HepG2 (cell line): Measurements from ENCODE around the gene THBS4. TPM values are rescaled to one million over a fixed set of nuclear protein-coding genes. Genes with fewer than 3 reads are reported as not detected.

Source experiments
- ATAC-seq: fragments of 200-7000 bp; cut with Tn5 transposase; 3 replicates; pipeline ENCODE4 v1.9.1; 2020; ENCODE audit warnings: mild to moderate bottlenecking, moderate library complexity
- BruUV-seq: library from RNA; stranded (reverse); fragments of 400-500 nt; replicated peaks from 2 replicates; lab custom pipeline; 2021; lab: Mats Ljungman, UMichigan
- CTCF ChIA-PET: fragments of 300-600 bp; formaldehyde crosslinking; extraction: SDS; loops from one replicate; lab custom pipeline; 2021; ENCODE audit warnings: low total read pairs, inconsistent platforms, low intra/inter-chr PET ratio; lab: Yijun Ruan, JAX
- POLR2A ChIA-PET: fragments of 350-600 bp; sonication (Branson Sonifier 250); formaldehyde crosslinking; loops from one replicate; lab custom pipeline; 2020; ENCODE audit warnings: antibody characterized with exemption, inconsistent platforms; lab: Yijun Ruan, JAX
- DNase-seq: peaks from one replicate; pipeline ENCODE4 v3.0.0-alpha.2; 2015; ENCODE audit warnings: low spot score
- FAIRE-seq: peaks from 3 replicates; lab custom pipeline; 2011; peaks lifted over from hg19 to GRCh38; lab: Jason Lieb, UNC
- H2AFZ ChIP-seq: one replicate; pipeline ENCODE4 v1.6.1; 2011; ENCODE audit warnings: low read length, inconsistent platforms
- H3K27ac ChIP-seq: fragments of 300-600 bp; 3 replicates; pipeline ENCODE4 v1.8.0; 2011; ENCODE audit warnings: mixed run types, mild to moderate bottlenecking, mixed read lengths, low read length, inconsistent platforms; ENCODE audit not compliant: insufficient read depth; ENCODE audit errors: extremely low read length
- H3K27me3 ChIP-seq, 2 experiments: fragments of 200-600 bp in 1 of 2; 2 replicates in 1 of 2; 3 replicates in 1 of 2; pipeline versions ENCODE4 v1.6.0 to v1.8.0; 2011; ENCODE audit warnings: low read length in 2 of 2, mild to moderate bottlenecking in 2 of 2, moderate library complexity in 2 of 2, inconsistent platforms in 1 of 2; ENCODE audit not compliant: insufficient read depth in 2 of 2, control insufficient read depth in 1 of 2
- H3K36me3 ChIP-seq, 2 experiments: fragments of 200-600 bp in 1 of 2; replicated peaks in 1 of 2; 2 replicates in 1 of 2; 3 replicates in 1 of 2; pipeline versions ENCODE4 v1.5.1 to v1.8.0; 2011; ENCODE audit warnings: low read length in 2 of 2, inconsistent platforms in 1 of 2; ENCODE audit not compliant: insufficient read depth in 2 of 2, control insufficient read depth in 1 of 2
- H3K4me1 ChIP-seq: 2 replicates; pipeline ENCODE4 v1.5.1; 2012; ENCODE audit warnings: low read length, inconsistent platforms; ENCODE audit not compliant: insufficient read depth
- H3K4me2 ChIP-seq: 2 replicates; pipeline ENCODE4 v1.6.0; 2011; ENCODE audit warnings: low read depth, low read length, inconsistent platforms
- H3K4me3 ChIP-seq, 3 experiments: fragments of 200-600 bp in 1 of 3; sonication (generic), shearing (Covaris generic) in 1 of 3; replicated peaks in 1 of 3; 2 replicates each; pipeline ENCODE4 v1.5.1; 2011 to 2016; ENCODE audit warnings: low read length in 3 of 3, inconsistent platforms in 2 of 3, low read depth in 2 of 3, mild to moderate bottlenecking in 2 of 3, control low read depth in 1 of 3, mixed read lengths in 1 of 3; ENCODE audit not compliant: insufficient read depth in 1 of 3
- H3K79me2 ChIP-seq: one replicate; pipeline ENCODE4 v1.6.1; 2011; ENCODE audit warnings: low read length, inconsistent platforms; ENCODE audit not compliant: insufficient read depth
- H3K9ac ChIP-seq: 2 replicates; pipeline ENCODE4 v1.6.0; 2011; ENCODE audit warnings: mild to moderate bottlenecking, low read depth, low read length, inconsistent platforms; ENCODE audit not compliant: insufficient read depth
- H3K9me3 ChIP-seq: 2 replicates; pipeline ENCODE4 v1.5.1; 2012; ENCODE audit warnings: mild to moderate bottlenecking, low read length
- H4K20me1 ChIP-seq: 2 replicates; pipeline ENCODE4 v1.6.0; 2011; ENCODE audit warnings: inconsistent platforms, mild to moderate bottlenecking, low read length, moderate library complexity; ENCODE audit not compliant: insufficient read depth
- HMG20B ChIP-seq: conservative IDR thresholded peaks from 2 replicates; pipeline ENCODE4 v1.6.1; 2016; ENCODE audit warnings: missing genetic modification reagents, missing compliant biosample characterization
- WGBS: methylation state at CpG from one replicate; pipeline ENCODE4 v1.1.6; 2017; ENCODE audit warnings: low lambda C conversion rate; 5-methylcytosine and 5-hydroxymethylcytosine counted together
- in situ Hi-C: cut with HindIII; loops from 2 replicates; pipeline ENCODE4 v1.10.0; 2017; ENCODE audit warnings: low pct_unique_long_range_greater_than_20kb; ENCODE audit not compliant: extremely low pct_ligation_motif_present
- intact Hi-C: fragments of 100-400 bp; cut with micrococcal nuclease; formaldehyde crosslinking; loops from one replicate; pipeline ENCODE4 v1.10.0; 2022; ENCODE audit not compliant: unreplicated experiment
- polyA plus RNA-seq, 8 experiments: library from polyadenylated mRNA; depleted of rRNA in 3 of 8; stranded (reverse) in 7 of 8; unstranded in 1 of 8; fragments of >200 nt; fragmentation: Illumina TruSeq in 4 of 8; extraction: Trizol in 4 of 8; gene quantifications; 2 replicates each; pipeline versions ENCODE4 v1.2.1 to v1.2.3, GENCODE V29; 2011 to 2016; ENCODE audit warnings: low read depth in 4 of 8, missing spikeins in 1 of 8, mixed read lengths in 1 of 8; ENCODE audit not compliant: insufficient read depth in 1 of 8
- total RNA-seq, 5 experiments: library from RNA; depleted of rRNA; stranded (reverse); fragments of >200 nt; fragmentation: Illumina TruSeq; extraction: Trizol; gene quantifications; 2 replicates each; pipeline ENCODE4 v1.2.3, GENCODE V29; 2016; ENCODE audit warnings: low read depth in 1 of 5
- TF ChIP-seq, protein P1 (sequence below): sonication (generic); formaldehyde crosslinking; IDR thresholded peaks from 2 replicates; pipeline ENCODE4 v1.4.0; 2020; ENCODE audit warnings: missing genetic modification reagents

Gene THBS4
- total and polyA plus RNA-seq, 2 of the 13 experiments (the other 11 are each of a cell fraction or from before 2014, with no cell fraction given) = 0.60 to 1.2 TPM

DNA sequence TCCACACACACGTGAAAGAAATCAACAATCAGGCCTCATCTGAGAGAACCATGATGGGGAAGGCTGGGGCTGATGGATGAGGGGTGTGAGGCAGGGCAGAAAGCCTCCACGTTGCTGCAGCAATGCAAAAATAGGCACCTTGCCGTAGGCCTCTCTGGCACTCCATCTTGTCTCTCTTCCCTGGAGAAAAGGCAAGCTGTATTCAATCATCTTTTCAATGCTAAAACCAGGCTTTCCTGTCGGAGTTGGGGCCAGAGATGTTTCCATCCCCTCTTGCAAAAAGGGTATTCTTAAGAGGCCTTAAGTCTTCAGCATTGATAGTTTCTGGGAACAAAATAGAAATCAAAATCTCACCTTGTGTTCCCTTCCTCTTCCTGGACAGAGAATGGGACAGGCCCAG, 80.9 kb downstream of the THBS4 start:
- intact Hi-C loops = no loop called here
- no peak for ATAC-seq

DNA sequence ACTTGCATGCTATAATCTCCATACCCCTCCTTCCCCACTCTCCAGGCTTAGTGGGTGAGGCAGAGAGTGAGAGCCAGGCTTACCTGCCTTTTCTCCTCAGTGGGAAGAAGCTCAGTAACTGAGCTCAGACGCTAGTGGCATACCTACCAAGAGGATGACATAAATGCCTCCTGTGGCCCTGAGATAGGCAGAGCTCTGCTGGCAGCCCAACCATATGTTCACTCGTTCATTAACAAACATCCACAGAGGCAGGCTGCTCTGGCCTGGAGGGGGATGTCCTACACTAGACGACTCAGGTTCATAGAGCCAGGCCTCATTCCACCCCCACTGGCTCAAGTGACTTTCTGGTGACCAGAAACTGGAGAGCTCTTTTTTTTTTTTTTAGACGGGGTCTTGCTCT, 81.3 kb downstream of the THBS4 start:
- Histone ChIP-seq H2AFZ (no peak overlapping the region), H3K4me2 (no peak overlapping the region), H3K9ac (no peak overlapping the region), H3K27ac (no peak overlapping the region), H3K9me3 (no peaks in the 10 kb centered on the region), H3K4me3 (no peak overlapping the region), H3K27me3 (no peaks in the 10 kb centered on the region), H3K36me3 (no peaks in the 10 kb centered on the region), H4K20me1 (no peaks in the 10 kb centered on the region), H3K79me2 (no peaks in the 10 kb centered on the region), H3K4me1 (peaks cover 9% of the 10 kb centered on the region)
- ATAC-seq (peak; percentile 67), FAIRE-seq (no peak), DNase-seq (peak; percentile 9)
- POLR2A ChIA-PET = interaction anchor here (0.9 kb wide), 1 partner anchor 10 kb away, joined by 3 read pairs; no protein-coding TSS in a partner anchor
- BruUV-seq = no TSS peak
- in situ Hi-C loops = no loop called here
- CTCF ChIA-PET = no interaction called here
- TF ChIP-seq, protein P1, sequence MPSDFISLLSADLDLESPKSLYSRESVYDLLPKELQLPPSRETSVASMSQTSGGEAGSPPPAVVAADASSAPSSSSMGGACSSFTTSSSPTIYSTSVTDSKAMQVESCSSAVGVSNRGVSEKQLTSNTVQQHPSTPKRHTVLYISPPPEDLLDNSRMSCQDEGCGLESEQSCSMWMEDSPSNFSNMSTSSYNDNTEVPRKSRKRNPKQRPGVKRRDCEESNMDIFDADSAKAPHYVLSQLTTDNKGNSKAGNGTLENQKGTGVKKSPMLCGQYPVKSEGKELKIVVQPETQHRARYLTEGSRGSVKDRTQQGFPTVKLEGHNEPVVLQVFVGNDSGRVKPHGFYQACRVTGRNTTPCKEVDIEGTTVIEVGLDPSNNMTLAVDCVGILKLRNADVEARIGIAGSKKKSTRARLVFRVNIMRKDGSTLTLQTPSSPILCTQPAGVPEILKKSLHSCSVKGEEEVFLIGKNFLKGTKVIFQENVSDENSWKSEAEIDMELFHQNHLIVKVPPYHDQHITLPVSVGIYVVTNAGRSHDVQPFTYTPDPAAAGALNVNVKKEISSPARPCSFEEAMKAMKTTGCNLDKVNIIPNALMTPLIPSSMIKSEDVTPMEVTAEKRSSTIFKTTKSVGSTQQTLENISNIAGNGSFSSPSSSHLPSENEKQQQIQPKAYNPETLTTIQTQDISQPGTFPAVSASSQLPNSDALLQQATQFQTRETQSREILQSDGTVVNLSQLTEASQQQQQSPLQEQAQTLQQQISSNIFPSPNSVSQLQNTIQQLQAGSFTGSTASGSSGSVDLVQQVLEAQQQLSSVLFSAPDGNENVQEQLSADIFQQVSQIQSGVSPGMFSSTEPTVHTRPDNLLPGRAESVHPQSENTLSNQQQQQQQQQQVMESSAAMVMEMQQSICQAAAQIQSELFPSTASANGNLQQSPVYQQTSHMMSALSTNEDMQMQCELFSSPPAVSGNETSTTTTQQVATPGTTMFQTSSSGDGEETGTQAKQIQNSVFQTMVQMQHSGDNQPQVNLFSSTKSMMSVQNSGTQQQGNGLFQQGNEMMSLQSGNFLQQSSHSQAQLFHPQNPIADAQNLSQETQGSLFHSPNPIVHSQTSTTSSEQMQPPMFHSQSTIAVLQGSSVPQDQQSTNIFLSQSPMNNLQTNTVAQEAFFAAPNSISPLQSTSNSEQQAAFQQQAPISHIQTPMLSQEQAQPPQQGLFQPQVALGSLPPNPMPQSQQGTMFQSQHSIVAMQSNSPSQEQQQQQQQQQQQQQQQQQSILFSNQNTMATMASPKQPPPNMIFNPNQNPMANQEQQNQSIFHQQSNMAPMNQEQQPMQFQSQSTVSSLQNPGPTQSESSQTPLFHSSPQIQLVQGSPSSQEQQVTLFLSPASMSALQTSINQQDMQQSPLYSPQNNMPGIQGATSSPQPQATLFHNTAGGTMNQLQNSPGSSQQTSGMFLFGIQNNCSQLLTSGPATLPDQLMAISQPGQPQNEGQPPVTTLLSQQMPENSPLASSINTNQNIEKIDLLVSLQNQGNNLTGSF = no peak
- 46% methylated on average over 4 of the region's 4 CpGs for WGBS
- intact Hi-C loops = no loop called here

More for the DNA sequence above, 80.9 kb downstream of the THBS4 start:
- H3K27me3 ChIP-seq = no peaks in the 10 kb centered on the region
- in situ Hi-C loops = no loop called here
- no peaks in the 10 kb centered on the region for H3K36me3 ChIP-seq
- ChIA-PET POLR2A (interaction anchor here (0.9 kb wide), 1 partner anchor 10 kb away, joined by 3 read pairs; no protein-coding TSS in a partner anchor), CTCF (no interaction called here)
- peaks cover 14% of the 10 kb centered on the region for H3K4me1 ChIP-seq
- H3K9ac ChIP-seq = no peak overlapping the region
- no peak overlapping the region for H3K27ac ChIP-seq
- no peak overlapping the region for H3K4me2 ChIP-seq
- WGBS = 53% methylated on average over 4 of the region's 4 CpGs
- no peak for DNase-seq
- no peak for FAIRE-seq
- H3K4me3 ChIP-seq = no peak overlapping the region
- TF ChIP-seq HMG20B (CRISPR knock-in tag) = no peak
- BruUV-seq = no TSS peak
- no peaks in the 10 kb centered on the region for H3K9me3 ChIP-seq
- H2AFZ ChIP-seq = no peak overlapping the region
- no peaks in the 10 kb centered on the region for H4K20me1 ChIP-seq
- no peaks in the 10 kb centered on the region for H3K79me2 ChIP-seq
